ENCODE measurements around the gene CCNY. TPM values are rescaled to one million over a fixed set of nuclear protein-coding genes. Genes with fewer than 3 reads are reported as not detected.
A peak's percentile ranks its signal among the peaks of the same experiment; 100 is the strongest.

The CCNY gene
- polyA plus RNA-seq, 2 of the 4 experiments (the other 2 are of a cell fraction), result 28.1 to 55.5 TPM

- TF ChIP-seq BHLHE40 (IDR thresholded peaks at IDR 0.05; ENCODE audit: low read depth, low read length) (no peak), ZC3H11A (IDR thresholded peaks at IDR 0.05) (no peak), ZFP36 (IDR thresholded peaks at IDR 0.05; ENCODE audit: borderline replicate concordance, partially characterized antibody) (no peak), FOSL2 (IDR thresholded peaks at IDR 0.05) (no peak), FOSL2 (CRISPR knock-in tag; IDR thresholded peaks at IDR 0.05) (no peak), MAX (IDR thresholded peaks at IDR 0.05) (no peak)
Measured at GRCh38 chr10:35595106-35595505, 258.8 kb downstream of the CCNY start (continued).

- DNase-seq (ENCODE audit: low read depth in 1 of 2, low spot score in 1 of 2), result peak in 1 of 2 experiments; percentile 14
- POLR2A ChIA-PET, result no interaction called here
- no peaks in the 10 kb centered on the region for H3K9me3 ChIP-seq
- 12% methylated on average over 6 of the region's 6 CpGs for whole genome bisulfite sequencing (ENCODE audit: missing lambda C conversion rate)
- TF ChIP-seq BCL3 (IDR thresholded peaks at IDR 0.05) (no peak), SMC3 (IDR thresholded peaks at IDR 0.05) (peak; percentile 39; the same call in 1 of the 3 replicates), POLR2A (IDR thresholded peaks at IDR 0.05; ENCODE audit: low read length) (no peak), CTCF (IDR thresholded peaks at IDR 0.05) (peak; percentile 47), RAD21 (conservative IDR thresholded peaks at IDR 0.05 in 1 of 2, IDR thresholded peaks at IDR 0.05 in 1 of 2) (peak; percentile 20 to 45; a peak in 2 of 5 replicates), EHF (CRISPR knock-in tag; IDR thresholded peaks at IDR 0.05) (no peak), NFE2L2 (conservative IDR thresholded peaks at IDR 0.05; ENCODE audit: low read length) (no peak), EHMT2 (IDR thresholded peaks at IDR 0.05; ENCODE audit: low read depth) (no peak)
- H3K27ac ChIP-seq, result no peak overlapping the region
- peak; percentile 60 to 75; a peak in 3 of 6 replicates for ATAC-seq
- no peak for FAIRE-seq
- H3K4me1 ChIP-seq, result no peaks in the 10 kb centered on the region
- H3K4me3 ChIP-seq, result no peak overlapping the region
- no peak overlapping the region for H3K4me2 ChIP-seq
- CTCF ChIA-PET, result no interaction called here
Measured at GRCh38 chr10:35598379-35598778, 262.1 kb downstream of the CCNY start.

- CTCF ChIA-PET, result interaction anchor here (0.7 to 1.5 kb wide), 5 partner anchors 9 to 479 kb away, joined by 3 to 5 read pairs (median 3); no protein-coding TSS in a partner anchor
- Histone ChIP-seq H3K4me2 (no peak overlapping the region), H3K4me1 (no peaks in the 10 kb centered on the region), H3K9me3 (no peaks in the 10 kb centered on the region), H3K27ac (no peak overlapping the region), H3K4me3 (no peak overlapping the region)
- WGBS (ENCODE audit: missing lambda C conversion rate), result 29% methylated on average over 2 of the region's 2 CpGs
- POLR2A ChIA-PET, result no interaction called here
- TF ChIP-seq BHLHE40 (IDR thresholded peaks at IDR 0.05; ENCODE audit: low read depth, low read length) (no peak), HEYL (CRISPR knock-in tag; IDR thresholded peaks at IDR 0.05) (no peak), RAD21 (conservative IDR thresholded peaks at IDR 0.05 in 1 of 2, IDR thresholded peaks at IDR 0.05 in 1 of 2) (no peak), POLR2AphosphoS2 (conservative IDR thresholded peaks at IDR 0.05; ENCODE audit: low read length) (no peak), ELK1 (IDR thresholded peaks at IDR 0.05; ENCODE audit: low read depth, low read length) (no peak), ATOH8 (CRISPR knock-in tag; IDR thresholded peaks at IDR 0.05; ENCODE audit: low read depth) (no peak), SMC3 (IDR thresholded peaks at IDR 0.05) (no peak), BCL3 (IDR thresholded peaks at IDR 0.05) (no peak), HES2 (IDR thresholded peaks at IDR 0.05) (no peak), HMGXB4 (CRISPR knock-in tag; IDR thresholded peaks at IDR 0.05; ENCODE audit: borderline replicate concordance) (no peak), PBX3 (IDR thresholded peaks at IDR 0.05) (no peak), HDAC2 (IDR thresholded peaks at IDR 0.05) (no peak), POLR2A (IDR thresholded peaks at IDR 0.05; ENCODE audit: low read length) (no peak), GATA3 (IDR thresholded peaks at IDR 0.05; ENCODE audit: borderline replicate concordance) (no peak), CBX2 (IDR thresholded peaks at IDR 0.05; ENCODE audit: borderline replicate concordance, low read depth) (no peak)
- DNase-seq (ENCODE audit: low read depth in 1 of 2, low spot score in 1 of 2) (peak in 1 of 2 experiments; percentile 16), ATAC-seq (peak in 1 of 2 experiments; percentile 48; a peak in 2 of 6 replicates), FAIRE-seq (no peak)
Measured at GRCh38 chr10:35600193-35600592, 263.9 kb downstream of the CCNY start.
